Fibroblast of lung (primary cell): ENCODE data around the gene CHD2.

Experiments used
- CTCF ChIP-seq, 2 donors: IDR thresholded peaks in 1 of 2; conservative IDR thresholded peaks in 1 of 2; 1 replicate in 1 of 2; 2 replicates in 1 of 2; pipeline ENCODE4 v1.5.1; 2011 to 2012; ENCODE audit warnings: low read length in 2 of 2, control low read depth in 1 of 2, inconsistent platforms in 1 of 2, low read depth in 1 of 2, mild to moderate bottlenecking in 1 of 2
- EZH2 ChIP-seq: IDR thresholded peaks from 2 replicates; pipeline ENCODE4 v1.5.1; 2012; ENCODE audit warnings: low read length, control low read depth, mild to moderate bottlenecking; ENCODE audit errors: missing control alignments

- TF ChIP-seq CTCF (conservative IDR thresholded peaks at IDR 0.05 in 1 of 2, IDR thresholded peaks at IDR 0.05 in 1 of 2; ENCODE audit: low read depth in 1 of 2, low read length in 2 of 2) (no peak), EZH2 (no peak)
These were observed 49.6 kb downstream of the CHD2 start for GRCh38 chr15:92949604-92950249.
